H1 (cell line): ENCODE results near the gene SLC6A3. TPM values are rescaled to one million over a fixed set of nuclear protein-coding genes. Genes with fewer than 3 reads are reported as not detected.

Source experiments
- CTCF ChIA-PET: fragments of 300-600 bp; sonication (Branson Sonifier 250); formaldehyde crosslinking; loops from one replicate; lab custom pipeline; 2021; ENCODE audit not compliant: partially characterized antibody; lab: Charles Lee
- POLR2A ChIA-PET: fragments of 300-600 bp; sonication (Branson Sonifier 250); formaldehyde crosslinking; loops from one replicate; lab custom pipeline; 2021; ENCODE audit warnings: inconsistent platforms; ENCODE audit not compliant: partially characterized antibody; lab: Charles Lee
- DNase-seq, 2 experiments: peaks; one replicate each; pipeline versions ENCODE4 v3.0.0 to v3.0.0-alpha.2; 2010 to 2022; ENCODE audit warnings: low spot score in 2 of 2, low read depth in 1 of 2, mixed read lengths in 1 of 2
- FAIRE-seq: peaks from 2 replicates; lab custom pipeline; 2011; peaks lifted over from hg19 to GRCh38; lab: Jason Lieb, UNC
- H2AFZ ChIP-seq: 2 replicates; pipeline ENCODE4 v1.8.1; 2012; ENCODE audit warnings: low read length, inconsistent platforms
- H2AK5ac ChIP-seq: 2 replicates; pipeline ENCODE4 v1.6.1; 2013; ENCODE audit warnings: low read depth, low read length
- H2BK120ac ChIP-seq: replicated peaks from 2 replicates; pipeline ENCODE3; 2013; ENCODE audit warnings: low read depth, low read length, inconsistent platforms
- H2BK12ac ChIP-seq: 2 replicates; pipeline ENCODE4 v1.6.1; 2013; ENCODE audit warnings: low read depth, low read length
- H2BK15ac ChIP-seq: 2 replicates; pipeline ENCODE4 v1.6.1; 2013; ENCODE audit warnings: low read length
- H2BK20ac ChIP-seq: 2 replicates; pipeline ENCODE4 v1.6.1; 2013; ENCODE audit warnings: low read length
- H2BK5ac ChIP-seq: 2 replicates; pipeline ENCODE4 v1.6.1; 2013; ENCODE audit warnings: low read depth, low read length
- H3K14ac ChIP-seq: 2 replicates; pipeline ENCODE4 v1.6.1; 2013; ENCODE audit warnings: inconsistent platforms; ENCODE audit not compliant: insufficient read length
- H3K18ac ChIP-seq: 2 replicates; pipeline ENCODE4 v1.6.1; 2013; ENCODE audit warnings: low read length; ENCODE audit errors: extremely low read depth
- H3K23ac ChIP-seq: 2 replicates; pipeline ENCODE4 v1.6.1; 2013; ENCODE audit warnings: inconsistent platforms; ENCODE audit not compliant: insufficient read length
- H3K23me2 ChIP-seq: 2 replicates; pipeline ENCODE4 v1.6.1; 2013; ENCODE audit warnings: low read depth, low read length
- H3K27ac ChIP-seq: 2 replicates; pipeline ENCODE4 v1.6.1; 2011; ENCODE audit warnings: low read depth, low read length, inconsistent platforms
- H3K27me3 ChIP-seq, 4 experiments: replicated peaks in 1 of 4; 1 replicate in 1 of 4; 2 replicates in 3 of 4; pipeline versions ENCODE4 v1.6.1 to v1.8.1; 2011 to 2013; ENCODE audit warnings: low read length in 3 of 4, mild to moderate bottlenecking in 3 of 4, inconsistent platforms in 2 of 4, mixed read lengths in 2 of 4, moderate library complexity in 1 of 4; ENCODE audit not compliant: control insufficient read depth in 3 of 4, insufficient read depth in 3 of 4; ENCODE audit errors: extremely low read depth in 1 of 4
- H3K36me3 ChIP-seq, 4 experiments: 2 replicates each; pipeline versions ENCODE4 v1.6.1 to v1.8.1; 2011 to 2013; ENCODE audit warnings: mild to moderate bottlenecking in 4 of 4, low read length in 3 of 4, moderate library complexity in 2 of 4, control low read depth in 1 of 4, inconsistent platforms in 1 of 4; ENCODE audit not compliant: insufficient read depth in 4 of 4, control insufficient read depth in 2 of 4
- H3K4ac ChIP-seq: replicated peaks from 2 replicates; pipeline ENCODE3; 2013; ENCODE audit warnings: low read length, low read depth, mixed read lengths, inconsistent platforms; ENCODE audit not compliant: insufficient read length
- H3K4me1 ChIP-seq, 4 experiments: replicated peaks in 1 of 4; 1 replicate in 1 of 4; 2 replicates in 3 of 4; pipeline versions ENCODE4 v1.6.1 to v1.8.1; 2011 to 2013; ENCODE audit warnings: low read length in 3 of 4, inconsistent platforms in 2 of 4, mixed read lengths in 1 of 4; ENCODE audit not compliant: insufficient read depth in 4 of 4, control insufficient read depth in 3 of 4
- H3K4me2 ChIP-seq, 2 experiments: 2 replicates each; pipeline versions ENCODE4 v1.6.1 to v1.8.1; 2011 to 2013; ENCODE audit warnings: low read depth in 2 of 2, low read length in 2 of 2, control low read depth in 1 of 2, inconsistent platforms in 1 of 2, mild to moderate bottlenecking in 1 of 2; ENCODE audit not compliant: insufficient read depth in 1 of 2
- H3K4me3 ChIP-seq, 4 experiments: fragments of 200-600, 300-600 bp in 1 of 4; sonication (generic), shearing (Covaris generic), sonication (Bioruptor Twin) in 1 of 4; 2 replicates each; pipeline versions ENCODE4 v1.5.1 to v1.8.1; 2011 to 2016; ENCODE audit warnings: low read length in 4 of 4, low read depth in 3 of 4, control low read depth in 2 of 4, inconsistent platforms in 2 of 4, mild to moderate bottlenecking in 2 of 4, mixed read lengths in 1 of 4, moderate library complexity in 1 of 4; ENCODE audit not compliant: insufficient read depth in 2 of 4; ENCODE audit errors: extremely low read depth in 1 of 4
- H3K56ac ChIP-seq: replicated peaks from 2 replicates; pipeline ENCODE3; 2013; ENCODE audit warnings: low read depth, mild to moderate bottlenecking, mixed read lengths, low read length, inconsistent platforms; ENCODE audit not compliant: insufficient read length
- H3K79me1 ChIP-seq: 2 replicates; pipeline ENCODE4 v1.6.1; 2013; ENCODE audit warnings: low read depth, low read length, control low read depth
- H3K79me2 ChIP-seq, 2 experiments: 2 replicates each; pipeline versions ENCODE4 v1.6.1 to v1.8.1; 2012 to 2013; ENCODE audit warnings: low read length in 2 of 2, mild to moderate bottlenecking in 2 of 2, inconsistent platforms in 1 of 2; ENCODE audit not compliant: insufficient read depth in 2 of 2, control insufficient read depth in 1 of 2
- H3K9ac ChIP-seq, 4 experiments: replicated peaks in 1 of 4; 1 replicate in 1 of 4; 2 replicates in 3 of 4; pipeline versions ENCODE4 v1.6.1 to v1.8.1; 2011 to 2013; ENCODE audit warnings: low read depth in 3 of 4, low read length in 3 of 4, control low read depth in 2 of 4, mild to moderate bottlenecking in 2 of 4, moderate library complexity in 2 of 4, inconsistent platforms in 1 of 4; ENCODE audit errors: extremely low read depth in 1 of 4
- H3K9me3 ChIP-seq, 2 experiments: 2 replicates each; pipeline versions ENCODE4 v1.6.1 to v1.8.1; 2012 to 2013; ENCODE audit warnings: mild to moderate bottlenecking in 2 of 2, moderate library complexity in 2 of 2, control low read depth in 1 of 2, inconsistent platforms in 1 of 2, low read depth in 1 of 2, low read length in 1 of 2, mixed read lengths in 1 of 2; ENCODE audit not compliant: insufficient read depth in 2 of 2
- H4K20me1 ChIP-seq, 2 experiments: replicated peaks in 1 of 2; 2 replicates each; pipeline versions ENCODE3 to v1.8.1; 2011 to 2013; ENCODE audit warnings: inconsistent platforms in 2 of 2, low read length in 2 of 2, mild to moderate bottlenecking in 1 of 2; ENCODE audit not compliant: insufficient read depth in 2 of 2, control insufficient read depth in 1 of 2
- H4K5ac ChIP-seq: 2 replicates; pipeline ENCODE4 v1.6.1; 2013; ENCODE audit warnings: low read length, low read depth, mixed read lengths, inconsistent platforms; ENCODE audit not compliant: insufficient read length
- H4K8ac ChIP-seq: 2 replicates; pipeline ENCODE4 v1.8.0; 2013; ENCODE audit warnings: mild to moderate bottlenecking, moderate library complexity, low read length, inconsistent platforms; ENCODE audit not compliant: insufficient read depth; ENCODE audit errors: extremely low read depth
- H4K91ac ChIP-seq: replicated peaks from 2 replicates; pipeline ENCODE3; 2013; ENCODE audit warnings: low read length, mixed read lengths, inconsistent platforms; ENCODE audit not compliant: insufficient read length
- TAF7 ChIP-seq: optimal IDR thresholded peaks from 2 replicates; pipeline ENCODE3; 2011; ENCODE audit warnings: low read depth, mild to moderate bottlenecking, inconsistent platforms, low read length, moderate library complexity, borderline replicate concordance
- WGBS, 2 experiments: shearing (Covaris generic) in 1 of 2; methylation state at CpG; one replicate each; pipeline versions ENCODE4 v1.1.6 to v1.1.7; 2013 to 2015; ENCODE audit warnings: low lambda C conversion rate in 2 of 2, mixed read lengths in 2 of 2, inconsistent platforms in 1 of 2, low coverage in 1 of 2, missing lambda C conversion rate in 1 of 2; ENCODE audit not compliant: insufficient replicate concordance in 2 of 2, insufficient coverage in 1 of 2, insufficient read length in 1 of 2; ENCODE audit errors: extremely low coverage in 1 of 2, missing lambda C conversion rate in 1 of 2; 5-methylcytosine and 5-hydroxymethylcytosine counted together
- polyA plus RNA-seq, 7 experiments: library from polyadenylated mRNA; depleted of rRNA in 3 of 7; stranded (reverse) in 5 of 7; unstranded in 2 of 7; fragments of >200 nt in 5 of 7; fragments of 200-250 nt in 2 of 7; gene quantifications; 1 replicate in 5 of 7; 2 replicates in 1 of 7; 4 replicates in 1 of 7; pipeline versions ENCODE4 v1.2.1 to v1.2.3, GENCODE V29; 2011 to 2013; ENCODE audit warnings: missing spikeins in 2 of 7, mixed read lengths in 2 of 7
- total RNA-seq: library from RNA; stranded (reverse); fragmentation: NEBNext Ultra II Directional; extraction: Animal tissue kit (Norgen Biotek cat#: 25700); gene quantifications from 2 replicates; pipeline ENCODE4 v1.2.1, GENCODE V29; 2021

The SLC6A3 gene
- total and polyA plus RNA-seq, 2 of the 8 experiments (the other 6 are each of a cell fraction or from before 2014, with no cell fraction given), result 0.48 to 0.91 TPM

DNA sequence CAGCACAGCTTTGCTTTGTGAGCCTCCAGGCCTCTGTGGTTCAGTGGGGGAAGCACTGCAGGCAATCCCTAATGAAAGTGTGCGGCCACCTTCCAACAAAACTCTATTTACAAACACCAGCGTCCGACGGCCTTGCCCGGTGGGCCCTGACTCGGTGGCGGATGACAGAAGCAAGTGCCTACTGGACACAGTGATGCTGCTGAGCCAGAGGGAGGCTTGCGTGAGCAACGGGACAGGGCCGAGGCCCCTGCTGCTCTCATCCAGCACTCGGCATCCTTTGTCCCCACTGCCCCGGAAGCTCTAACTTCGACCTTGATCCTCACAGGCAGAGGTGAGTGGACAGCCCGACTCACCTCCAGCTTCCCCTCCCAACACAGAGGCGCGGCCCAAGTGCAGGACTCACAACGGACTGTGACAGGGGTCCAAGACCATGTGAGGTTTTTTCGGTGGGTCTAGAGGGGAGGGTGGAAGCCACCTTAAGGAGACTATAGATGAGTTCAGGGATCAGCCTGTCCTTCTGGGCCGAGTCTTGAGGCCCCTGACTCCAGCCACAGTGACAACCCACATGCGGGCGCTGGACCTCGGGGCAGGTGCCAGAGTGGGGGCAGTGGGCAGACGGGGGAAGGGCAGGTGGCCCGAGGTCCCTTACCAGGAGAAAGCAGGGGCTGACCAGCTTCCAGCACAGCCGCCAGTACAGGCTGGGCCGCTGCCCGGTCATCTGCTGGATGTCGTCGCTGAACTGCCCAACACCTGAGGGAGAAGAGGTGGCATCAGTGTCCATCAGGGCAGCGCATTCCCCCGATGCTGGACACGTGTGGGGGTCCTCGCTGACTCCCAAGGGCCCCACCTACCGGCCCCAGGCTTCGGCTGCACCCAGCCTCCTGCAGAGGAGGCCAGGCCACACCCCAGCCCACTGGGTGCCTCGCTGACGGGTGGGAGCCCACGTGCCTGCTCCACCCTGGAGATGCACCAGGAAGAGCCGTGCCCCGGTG is 39.4 kb downstream of the SLC6A3 start:
- no peaks in the 10 kb centered on the region for H3K9me3 ChIP-seq
- H3K27ac ChIP-seq, result no peak overlapping the region
- no peak overlapping the region for H3K56ac ChIP-seq
- no peak for TF ChIP-seq TAF7
- H2AFZ ChIP-seq, result no peak overlapping the region
- H3K18ac ChIP-seq, result no peak overlapping the region
- H2AK5ac ChIP-seq, result 0 out of 2 replicates have a peak overlapping the region, but pooled peaks have one; percentile 65
- no peak overlapping the region for H2BK120ac ChIP-seq
- DNase-seq, result no peak
- ChIA-PET POLR2A (interaction anchor here (0.9 kb wide), 1 partner anchor 20 kb away, joined by 3 read pairs; no protein-coding TSS in a partner anchor), CTCF (interaction anchor here (0.9 to 1.5 kb wide), 4 partner anchors 10 to 239 kb away, joined by 3 to 7 read pairs (median 4); no protein-coding TSS in a partner anchor)
- H2BK12ac ChIP-seq, result no peak overlapping the region
- no peak overlapping the region for H2BK20ac ChIP-seq
- no peak overlapping the region for H2BK15ac ChIP-seq
- no peak overlapping the region for H4K5ac ChIP-seq
- no peak overlapping the region for H3K14ac ChIP-seq
- H3K4me1 ChIP-seq, result no peaks in the 10 kb centered on the region; a peak in 1 of 7 replicates
- FAIRE-seq, result no peak
- H3K79me2 ChIP-seq, result no peaks in the 10 kb centered on the region
- H4K20me1 ChIP-seq, result peaks cover 0 to 10% of the 10 kb centered on the region in 2 experiments
- H3K4me3 ChIP-seq, result no peak overlapping the region
- H3K4me2 ChIP-seq, result no peak overlapping the region
- H3K9ac ChIP-seq, result no peak overlapping the region
- no peak overlapping the region for H4K91ac ChIP-seq
- H3K23ac ChIP-seq, result no peak overlapping the region
- peak overlapping the region; percentile 66; the same call in 1 of the 2 replicates for H4K8ac ChIP-seq
- H3K27me3 ChIP-seq, result no peaks in the 10 kb centered on the region
- no peaks in the 10 kb centered on the region for H3K79me1 ChIP-seq
- no peak overlapping the region for H3K4ac ChIP-seq
- H2BK5ac ChIP-seq, result no peak overlapping the region
- WGBS, 2 experiments, result 85% methylated on average over 33 of the region's 40 CpGs; no CpG with 5 or more reads in 1 of the 2 experiments
- H3K23me2 ChIP-seq, result 0 out of 2 replicates have a peak, but pooled peaks cover 2% of the 10 kb centered on the region
- H3K36me3 ChIP-seq, result no peaks in the 10 kb centered on the region
